WTC11 (cell line): ENCODE data around the gene PDZD2. TPM values are rescaled to one million over a fixed set of nuclear protein-coding genes. Genes with fewer than 3 reads are reported as not detected.
"Not testable (repeated sequence)": the region's sequence is repeated elsewhere in the genome, so short reads cannot be mapped to it uniquely, and the experiment has no call there.

Source experiments
- ATAC-seq: fragments of 200-7000 bp; cut with Tn5 transposase; 2 replicates; pipeline ENCODE4 v1.10.0; 2021; ENCODE audit warnings: mild to moderate bottlenecking, moderate library complexity
- CTCF ChIA-PET: fragments of 300-600 bp; sonication (Branson Sonifier 250); formaldehyde crosslinking; loops from one replicate; lab custom pipeline; 2021; ENCODE audit warnings: antibody characterized with exemption; lab: Charles Lee
- POLR2A ChIA-PET: fragments of 350-600 bp; sonication (Branson Sonifier 250); formaldehyde crosslinking; loops from one replicate; lab custom pipeline; 2021; ENCODE audit warnings: antibody characterized with exemption; lab: Charles Lee
- DNase-seq: peaks from one replicate; pipeline ENCODE4 v3.0.0; 2021; ENCODE audit warnings: low spot score
- H3K27ac Mint-ChIP-seq: 2 replicates; pipeline ENCODE4 v1.8.0; 2021; ENCODE audit warnings: mixed read lengths
- H3K27me3 Mint-ChIP-seq: 2 replicates; pipeline ENCODE4 v1.8.0; 2021; ENCODE audit warnings: low read depth, mild to moderate bottlenecking, moderate library complexity, mixed read lengths
- H3K36me3 Mint-ChIP-seq: 2 replicates; pipeline ENCODE4 v1.8.0; 2021; ENCODE audit warnings: mixed read lengths
- H3K4me1 Mint-ChIP-seq: 2 replicates; pipeline ENCODE4 v1.8.0; 2022; ENCODE audit warnings: mixed read lengths
- H3K4me3 Mint-ChIP-seq: 2 replicates; pipeline ENCODE4 v1.8.0; 2021; ENCODE audit warnings: mild to moderate bottlenecking, moderate library complexity, mixed read lengths
- H3K9me3 Mint-ChIP-seq: 2 replicates; pipeline ENCODE4 v1.8.0; 2021; ENCODE audit warnings: mixed read lengths
- NR1H2 ChIP-seq: sonication (generic); formaldehyde crosslinking; IDR thresholded peaks from 2 replicates; pipeline ENCODE4 v1.9.0; 2021; ENCODE audit warnings: mild to moderate bottlenecking, moderate library complexity, missing genetic modification reagents
- NR3C1 ChIP-seq: sonication (generic); formaldehyde crosslinking; conservative IDR thresholded peaks from 2 replicates; pipeline ENCODE4 v1.8.1; 2023; ENCODE audit warnings: low read depth, mild to moderate bottlenecking, missing genetic modification reagents
- SMAD3 ChIP-seq: sonication (generic); formaldehyde crosslinking; IDR thresholded peaks from 2 replicates; pipeline ENCODE4 v1.8.0; 2022; ENCODE audit warnings: missing genetic modification reagents, mild to moderate bottlenecking, borderline replicate concordance
- SOX15 ChIP-seq: fragments of 250-450 bp; sonication (Bioruptor Pico); IDR thresholded peaks from 2 replicates; pipeline ENCODE4 v1.9.0; 2021; ENCODE audit warnings: mild to moderate bottlenecking
- TEAD4 ChIP-seq: sonication (generic); formaldehyde crosslinking; IDR thresholded peaks from 2 replicates; pipeline ENCODE4 v1.8.0; 2022; ENCODE audit warnings: mild to moderate bottlenecking, missing genetic modification reagents
- ZNF396 ChIP-seq: fragments of 250-450 bp; sonication (Bioruptor Pico); IDR thresholded peaks from 2 replicates; pipeline ENCODE4 v1.8.0; 2021; ENCODE audit warnings: mild to moderate bottlenecking, moderate library complexity, borderline replicate concordance
- total RNA-seq: library from RNA; stranded (reverse); gene quantifications from 3 replicates; pipeline ENCODE4 v1.2.3, GENCODE V29; 2021
- TF ChIP-seq, protein P1 (sequence below): sonication (generic); formaldehyde crosslinking; IDR thresholded peaks from 2 replicates; pipeline ENCODE4 v1.8.0; 2023; ENCODE audit warnings: missing genetic modification reagents, mild to moderate bottlenecking, borderline replicate concordance
- TF ChIP-seq, protein P2 (sequence below): sonication (generic); formaldehyde crosslinking; IDR thresholded peaks from 2 replicates; pipeline ENCODE4 v1.8.0; 2022; ENCODE audit warnings: missing genetic modification reagents
- TF ChIP-seq, protein P3 (sequence below): sonication (generic); formaldehyde crosslinking; IDR thresholded peaks from 2 replicates; pipeline ENCODE4 v1.8.1; 2022; ENCODE audit warnings: missing genetic modification reagents, borderline replicate concordance

PDZD2 gene
- total RNA-seq, 1 experiment from 2014 or later = 11.4 TPM

DNA sequence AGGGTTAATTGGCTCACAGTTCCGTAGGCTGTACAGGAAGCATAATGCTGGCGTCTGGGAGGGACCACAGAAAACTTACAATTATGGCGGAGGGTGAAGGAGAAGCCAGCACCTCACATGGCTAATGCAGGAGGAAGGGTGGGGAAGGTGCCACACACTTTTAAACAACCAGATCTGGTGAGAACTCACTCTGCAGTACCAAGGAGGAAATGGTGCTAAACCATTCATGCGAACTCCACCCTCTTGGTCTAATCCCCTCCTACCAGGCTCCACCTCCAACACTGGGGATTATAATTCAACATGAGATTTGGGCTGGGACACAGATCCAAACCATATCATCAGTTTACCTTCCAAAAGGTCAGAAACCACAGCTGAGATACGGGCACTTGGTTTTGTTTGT is 122.9 kb downstream of the PDZD2 start (continued):
- TF ChIP-seq, protein P1, sequence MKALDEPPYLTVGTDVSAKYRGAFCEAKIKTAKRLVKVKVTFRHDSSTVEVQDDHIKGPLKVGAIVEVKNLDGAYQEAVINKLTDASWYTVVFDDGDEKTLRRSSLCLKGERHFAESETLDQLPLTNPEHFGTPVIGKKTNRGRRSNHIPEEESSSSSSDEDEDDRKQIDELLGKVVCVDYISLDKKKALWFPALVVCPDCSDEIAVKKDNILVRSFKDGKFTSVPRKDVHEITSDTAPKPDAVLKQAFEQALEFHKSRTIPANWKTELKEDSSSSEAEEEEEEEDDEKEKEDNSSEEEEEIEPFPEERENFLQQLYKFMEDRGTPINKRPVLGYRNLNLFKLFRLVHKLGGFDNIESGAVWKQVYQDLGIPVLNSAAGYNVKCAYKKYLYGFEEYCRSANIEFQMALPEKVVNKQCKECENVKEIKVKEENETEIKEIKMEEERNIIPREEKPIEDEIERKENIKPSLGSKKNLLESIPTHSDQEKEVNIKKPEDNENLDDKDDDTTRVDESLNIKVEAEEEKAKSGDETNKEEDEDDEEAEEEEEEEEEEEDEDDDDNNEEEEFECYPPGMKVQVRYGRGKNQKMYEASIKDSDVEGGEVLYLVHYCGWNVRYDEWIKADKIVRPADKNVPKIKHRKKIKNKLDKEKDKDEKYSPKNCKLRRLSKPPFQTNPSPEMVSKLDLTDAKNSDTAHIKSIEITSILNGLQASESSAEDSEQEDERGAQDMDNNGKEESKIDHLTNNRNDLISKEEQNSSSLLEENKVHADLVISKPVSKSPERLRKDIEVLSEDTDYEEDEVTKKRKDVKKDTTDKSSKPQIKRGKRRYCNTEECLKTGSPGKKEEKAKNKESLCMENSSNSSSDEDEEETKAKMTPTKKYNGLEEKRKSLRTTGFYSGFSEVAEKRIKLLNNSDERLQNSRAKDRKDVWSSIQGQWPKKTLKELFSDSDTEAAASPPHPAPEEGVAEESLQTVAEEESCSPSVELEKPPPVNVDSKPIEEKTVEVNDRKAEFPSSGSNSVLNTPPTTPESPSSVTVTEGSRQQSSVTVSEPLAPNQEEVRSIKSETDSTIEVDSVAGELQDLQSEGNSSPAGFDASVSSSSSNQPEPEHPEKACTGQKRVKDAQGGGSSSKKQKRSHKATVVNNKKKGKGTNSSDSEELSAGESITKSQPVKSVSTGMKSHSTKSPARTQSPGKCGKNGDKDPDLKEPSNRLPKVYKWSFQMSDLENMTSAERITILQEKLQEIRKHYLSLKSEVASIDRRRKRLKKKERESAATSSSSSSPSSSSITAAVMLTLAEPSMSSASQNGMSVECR = no peak

DNA sequence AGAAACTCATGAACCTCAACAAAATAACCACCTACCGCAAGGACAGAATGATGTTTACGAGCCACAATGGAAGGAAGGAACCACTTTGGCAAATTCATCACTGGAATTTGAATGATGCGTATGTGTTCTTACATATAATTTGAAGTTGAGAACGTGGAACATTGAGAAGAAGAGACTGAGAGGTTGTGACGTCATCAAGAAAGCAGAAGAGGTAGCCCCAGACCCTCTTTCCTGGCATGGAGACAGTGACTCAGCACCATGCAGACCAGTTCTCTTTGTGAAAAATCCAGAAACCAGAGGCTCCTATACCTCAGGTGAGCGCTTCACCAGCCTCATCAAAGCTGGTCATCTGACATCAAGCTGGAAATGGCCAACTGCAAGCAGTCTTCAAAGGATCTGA is 124.5 kb downstream of the PDZD2 start:
- no peaks in the 10 kb centered on the region for H3K36me3 Mint-ChIP-seq
- ChIA-PET POLR2A (no interaction called here), CTCF (no interaction called here)
- H3K4me1 Mint-ChIP-seq = peaks cover 3% of the 10 kb centered on the region
- ATAC-seq = no peak
- H3K9me3 Mint-ChIP-seq = no peaks in the 10 kb centered on the region
- H3K27me3 Mint-ChIP-seq = peaks cover 7% of the 10 kb centered on the region; the same call in 1 of the 2 replicates
- H3K27ac Mint-ChIP-seq = no peak overlapping the region
- TF ChIP-seq SOX15 (CRISPR knock-in tag) = no peak
- H3K4me3 Mint-ChIP-seq = no peak overlapping the region
- DNase-seq = no peak

DNA sequence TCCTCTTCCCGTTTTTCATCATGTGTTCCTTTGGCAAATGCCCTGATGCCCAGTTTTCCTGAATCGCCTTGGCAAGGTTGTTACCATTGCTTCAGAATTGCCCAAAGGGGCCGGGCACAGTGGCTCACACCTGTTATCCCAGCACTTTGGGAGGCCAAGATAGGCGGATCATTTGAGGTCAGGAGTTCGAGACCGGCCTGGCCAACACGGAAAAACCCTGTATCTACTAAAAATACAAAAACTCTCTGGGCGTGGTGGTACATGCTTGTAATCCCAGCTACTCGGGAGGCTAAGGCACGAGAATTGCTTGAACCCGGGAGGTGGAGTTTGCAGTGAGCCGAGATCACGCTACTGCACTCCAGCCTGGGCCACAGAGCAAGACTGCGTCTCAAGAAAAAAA is 125.8 kb downstream of the PDZD2 start:
- H3K9me3 Mint-ChIP-seq, DNase-seq, H3K36me3 Mint-ChIP-seq, H3K4me3 Mint-ChIP-seq, POLR2A ChIA-PET, ATAC-seq, H3K27me3 Mint-ChIP-seq, CTCF ChIA-PET: not testable (repeated sequence)
- peak overlapping the region; percentile 20; the same call in 1 of the 2 replicates for H3K27ac Mint-ChIP-seq
- H3K4me1 Mint-ChIP-seq = peaks cover 12% of the 10 kb centered on the region

DNA sequence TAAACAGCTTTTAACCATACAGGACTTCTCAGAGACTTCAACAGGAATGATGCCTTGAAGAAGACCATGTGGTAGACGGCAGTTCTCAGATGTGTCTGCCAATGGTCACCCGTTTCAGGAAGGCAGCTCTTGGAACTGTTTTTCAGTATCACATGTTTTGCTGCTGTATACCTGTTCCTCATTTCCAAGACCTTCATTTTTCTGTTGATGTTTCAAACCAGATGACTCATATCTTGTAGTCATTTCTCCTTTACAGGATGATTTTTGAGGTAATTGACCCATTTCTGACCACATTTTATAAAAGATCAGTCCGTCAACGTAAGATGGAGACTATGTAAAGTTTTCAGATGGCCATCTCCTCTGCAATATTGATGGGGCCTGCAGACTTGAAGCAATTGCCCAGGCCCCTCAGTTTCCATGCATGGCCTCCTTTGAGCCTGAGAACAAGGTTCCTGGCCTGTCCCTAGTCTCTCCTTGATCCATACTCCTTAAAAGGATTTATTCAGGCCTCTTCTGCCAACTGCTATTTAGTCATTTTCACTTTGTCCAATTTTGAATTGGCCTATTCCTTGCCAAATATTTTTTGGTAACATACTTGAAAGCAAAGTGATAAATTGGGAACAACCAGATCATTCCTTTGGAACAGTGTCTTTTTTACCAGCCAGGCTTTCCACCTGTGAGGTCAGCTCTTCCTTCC is 128.6 kb downstream of the PDZD2 start:
- CTCF ChIA-PET = no interaction called here
- no peak for TF ChIP-seq SMAD3 (CRISPR knock-in tag)
- TF ChIP-seq, all 79 proteins: peak for 0
- no peaks in the 10 kb centered on the region for H3K9me3 Mint-ChIP-seq
- no peaks in the 10 kb centered on the region for H3K27me3 Mint-ChIP-seq
- H3K27ac Mint-ChIP-seq = no peak overlapping the region
- no peak overlapping the region for H3K4me3 Mint-ChIP-seq
- peaks cover 26% of the 10 kb centered on the region for H3K4me1 Mint-ChIP-seq
- no peaks in the 10 kb centered on the region for H3K36me3 Mint-ChIP-seq
- POLR2A ChIA-PET = interaction anchor here (0.7 kb wide), 1 partner anchor 169 kb away, joined by 3 read pairs; no protein-coding TSS in a partner anchor
- DNase-seq = no peak
- no peak for ATAC-seq

DNA sequence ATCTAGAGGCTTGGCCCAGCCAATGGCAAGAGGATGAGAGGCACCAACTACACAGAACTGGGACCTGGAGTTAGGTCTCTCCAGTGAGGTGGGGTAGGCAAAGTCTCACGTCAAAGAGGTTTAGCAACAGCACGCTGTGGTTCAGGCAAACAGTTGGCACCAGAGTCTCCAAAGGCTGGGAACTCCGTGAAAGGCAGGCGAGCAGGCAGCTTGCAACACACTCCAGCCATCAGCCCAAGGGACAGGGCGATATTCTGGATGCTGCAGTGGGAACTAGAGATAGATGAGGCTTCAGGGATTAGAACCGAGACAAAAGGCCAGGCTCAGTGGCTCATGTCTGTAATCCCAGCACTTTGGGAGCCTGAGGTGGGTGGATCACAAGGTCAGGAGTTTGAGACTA is 129.1 kb downstream of the PDZD2 start:
- POLR2A ChIA-PET = no interaction called here
- no peaks in the 10 kb centered on the region; the same call in 1 of the 2 replicates for H3K27me3 Mint-ChIP-seq
- H3K4me3 Mint-ChIP-seq = no peak overlapping the region
- TF ChIP-seq NR3C1 (no peak), ZNF396 (no peak), NR1H2 (CRISPR knock-in tag) (no peak), TEAD4 (CRISPR knock-in tag) (no peak)
- TF ChIP-seq, protein P2, sequence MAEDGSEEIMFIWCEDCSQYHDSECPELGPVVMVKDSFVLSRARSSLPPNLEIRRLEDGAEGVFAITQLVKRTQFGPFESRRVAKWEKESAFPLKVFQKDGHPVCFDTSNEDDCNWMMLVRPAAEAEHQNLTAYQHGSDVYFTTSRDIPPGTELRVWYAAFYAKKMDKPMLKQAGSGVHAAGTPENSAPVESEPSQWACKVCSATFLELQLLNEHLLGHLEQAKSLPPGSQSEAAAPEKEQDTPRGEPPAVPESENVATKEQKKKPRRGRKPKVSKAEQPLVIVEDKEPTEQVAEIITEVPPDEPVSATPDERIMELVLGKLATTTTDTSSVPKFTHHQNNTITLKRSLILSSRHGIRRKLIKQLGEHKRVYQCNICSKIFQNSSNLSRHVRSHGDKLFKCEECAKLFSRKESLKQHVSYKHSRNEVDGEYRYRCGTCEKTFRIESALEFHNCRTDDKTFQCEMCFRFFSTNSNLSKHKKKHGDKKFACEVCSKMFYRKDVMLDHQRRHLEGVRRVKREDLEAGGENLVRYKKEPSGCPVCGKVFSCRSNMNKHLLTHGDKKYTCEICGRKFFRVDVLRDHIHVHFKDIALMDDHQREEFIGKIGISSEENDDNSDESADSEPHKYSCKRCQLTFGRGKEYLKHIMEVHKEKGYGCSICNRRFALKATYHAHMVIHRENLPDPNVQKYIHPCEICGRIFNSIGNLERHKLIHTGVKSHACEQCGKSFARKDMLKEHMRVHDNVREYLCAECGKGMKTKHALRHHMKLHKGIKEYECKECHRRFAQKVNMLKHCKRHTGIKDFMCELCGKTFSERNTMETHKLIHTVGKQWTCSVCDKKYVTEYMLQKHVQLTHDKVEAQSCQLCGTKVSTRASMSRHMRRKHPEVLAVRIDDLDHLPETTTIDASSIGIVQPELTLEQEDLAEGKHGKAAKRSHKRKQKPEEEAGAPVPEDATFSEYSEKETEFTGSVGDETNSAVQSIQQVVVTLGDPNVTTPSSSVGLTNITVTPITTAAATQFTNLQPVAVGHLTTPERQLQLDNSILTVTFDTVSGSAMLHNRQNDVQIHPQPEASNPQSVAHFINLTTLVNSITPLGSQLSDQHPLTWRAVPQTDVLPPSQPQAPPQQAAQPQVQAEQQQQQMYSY = no peak
- TF ChIP-seq, protein P1 = no peak
- TF ChIP-seq, protein P3, sequence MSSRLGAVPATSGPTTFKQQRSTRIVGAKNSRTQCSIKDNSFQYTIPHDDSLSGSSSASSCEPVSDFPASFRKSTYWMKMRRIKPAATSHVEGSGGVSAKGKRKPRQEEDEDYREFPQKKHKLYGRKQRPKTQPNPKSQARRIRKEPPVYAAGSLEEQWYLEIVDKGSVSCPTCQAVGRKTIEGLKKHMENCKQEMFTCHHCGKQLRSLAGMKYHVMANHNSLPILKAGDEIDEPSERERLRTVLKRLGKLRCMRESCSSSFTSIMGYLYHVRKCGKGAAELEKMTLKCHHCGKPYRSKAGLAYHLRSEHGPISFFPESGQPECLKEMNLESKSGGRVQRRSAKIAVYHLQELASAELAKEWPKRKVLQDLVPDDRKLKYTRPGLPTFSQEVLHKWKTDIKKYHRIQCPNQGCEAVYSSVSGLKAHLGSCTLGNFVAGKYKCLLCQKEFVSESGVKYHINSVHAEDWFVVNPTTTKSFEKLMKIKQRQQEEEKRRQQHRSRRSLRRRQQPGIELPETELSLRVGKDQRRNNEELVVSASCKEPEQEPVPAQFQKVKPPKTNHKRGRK = no peak
- H3K4me1 Mint-ChIP-seq = peaks cover 26% of the 10 kb centered on the region
- peaks cover 3% of the 10 kb centered on the region; the same call in 1 of the 2 replicates for H3K9me3 Mint-ChIP-seq
- H3K27ac Mint-ChIP-seq = no peak overlapping the region
- no peaks in the 10 kb centered on the region for H3K36me3 Mint-ChIP-seq
- ATAC-seq = no peak
- CTCF ChIA-PET = interaction anchor here (3.3 kb wide), 1 partner anchor 41 kb away, joined by 27 read pairs; no protein-coding TSS in a partner anchor
- DNase-seq = no peak
